GM12878 (cell line): Measurements from ENCODE around the gene SLCO1C1. TPM values are rescaled to one million over a fixed set of nuclear protein-coding genes. Genes with fewer than 3 reads are reported as not detected.

Experiments
- ATAC-seq: fragments of 200-7000 bp; cut with Tn5 transposase; 3 replicates; pipeline ENCODE4 v1.9.1; 2020; ENCODE audit warnings: mild to moderate bottlenecking, moderate library complexity
- BruUV-seq: library from RNA; stranded (reverse); fragments of 400-500 nt; replicated peaks from 2 replicates; lab custom pipeline; 2021; lab: Mats Ljungman, UMichigan
- CTCF ChIA-PET: fragments of 300-600 bp; sonication (Branson Sonifier 250); formaldehyde crosslinking; extraction: SDS; loops from one replicate; lab custom pipeline; 2021; ENCODE audit warnings: inconsistent platforms; lab: Yijun Ruan, JAX
- POLR2A ChIA-PET: fragments of 350-600 bp; formaldehyde crosslinking; extraction: SDS; loops from one replicate; lab custom pipeline; 2021; ENCODE audit warnings: inconsistent platforms; lab: Charles Lee
- RAD21 ChIA-PET: fragments of 300-600 bp; sonication (Branson Sonifier 250); formaldehyde crosslinking; loops from one replicate; lab custom pipeline; 2023; ENCODE audit warnings: antibody characterized with exemption; ENCODE audit not compliant: unreplicated experiment; lab: Charles Lee
- SMC1A ChIA-PET: fragments of 300-600 bp; sonication (Branson Sonifier 250); formaldehyde crosslinking; loops from one replicate; lab custom pipeline; 2023; ENCODE audit not compliant: unreplicated experiment, uncharacterized antibody; lab: Charles Lee
- DNase-seq: peaks from one replicate; pipeline ENCODE4 v3.0.0-alpha.2; 2011; ENCODE audit warnings: low read depth, low spot score
- FAIRE-seq: peaks from 3 replicates; lab custom pipeline; 2011; peaks lifted over from hg19 to GRCh38; lab: Jason Lieb, UNC
- H2AFZ ChIP-seq: 2 replicates; pipeline ENCODE4 v1.6.0; 2011; ENCODE audit warnings: low read depth, low read length, control low read depth; ENCODE audit not compliant: control insufficient read depth
- H3K27ac ChIP-seq: 2 replicates; pipeline ENCODE4 v1.5.1; 2011; ENCODE audit warnings: control low read depth; ENCODE audit not compliant: control insufficient read depth, insufficient read depth
- H3K27me3 ChIP-seq, 2 experiments: replicated peaks in 1 of 2; 2 replicates each; pipeline versions ENCODE4 v1.6.0 to v1.6.1; 2011; ENCODE audit warnings: low read length in 1 of 2; ENCODE audit not compliant: control insufficient read depth in 2 of 2, insufficient read depth in 2 of 2
- H3K36me3 ChIP-seq, 2 experiments: 2 replicates each; pipeline ENCODE4 v1.5.1; 2011; ENCODE audit warnings: low read length in 1 of 2; ENCODE audit not compliant: control insufficient read depth in 2 of 2, insufficient read depth in 2 of 2
- H3K4me1 ChIP-seq: 2 replicates; pipeline ENCODE4 v1.6.1; 2011; ENCODE audit warnings: mild to moderate bottlenecking, low read length, moderate library complexity, mixed read lengths; ENCODE audit not compliant: control insufficient read depth, insufficient read depth
- H3K4me2 ChIP-seq: 2 replicates; pipeline ENCODE4 v1.6.0; 2011; ENCODE audit warnings: control low read depth; ENCODE audit not compliant: control insufficient read depth, insufficient read depth
- H3K4me3 ChIP-seq: fragments of 200-600 bp; sonication (generic); 2 replicates; pipeline ENCODE4 v1.5.1; 2016
- H3K79me2 ChIP-seq: 2 replicates; pipeline ENCODE4 v1.6.0; 2011; ENCODE audit warnings: low read length; ENCODE audit not compliant: control insufficient read depth, insufficient read depth
- H3K9ac ChIP-seq: 2 replicates; pipeline ENCODE4 v1.8.0; 2011; ENCODE audit warnings: low read length, control low read depth, mixed read lengths; ENCODE audit not compliant: control insufficient read depth, insufficient read depth
- H3K9me3 ChIP-seq: replicated peaks from 3 replicates; pipeline ENCODE4 v1.5.1; 2011; ENCODE audit warnings: mild to moderate bottlenecking, low read length; ENCODE audit not compliant: control insufficient read depth, insufficient read depth
- H4K20me1 ChIP-seq: 2 replicates; pipeline ENCODE4 v1.6.0; 2011; ENCODE audit not compliant: control insufficient read depth, insufficient read depth
- BACH1 ChIP-seq: fragments of 450-650 bp; IDR thresholded peaks from 2 replicates; pipeline ENCODE4 v1.6.1; 2017; ENCODE audit warnings: mild to moderate bottlenecking, borderline replicate concordance
- BRCA1 ChIP-seq: IDR thresholded peaks from 2 replicates; pipeline ENCODE4 v1.6.1; 2011; ENCODE audit warnings: low read depth, low read length, improper control_type of control experiment
- E2F4 ChIP-seq: IDR thresholded peaks from 2 replicates; pipeline ENCODE4 v1.6.1; 2012; ENCODE audit warnings: low read depth, low read length, improper control_type of control experiment
- FOXK2 ChIP-seq: fragments of 450-650 bp; IDR thresholded peaks from 2 replicates; pipeline ENCODE4 v1.6.1; 2017; ENCODE audit warnings: mild to moderate bottlenecking, moderate library complexity
- IRF4 ChIP-seq: IDR thresholded peaks from 2 replicates; pipeline ENCODE4 v1.6.1; 2011; ENCODE audit warnings: low read depth, low read length
- IRF5 ChIP-seq: fragments of 450-650 bp; IDR thresholded peaks from 2 replicates; pipeline ENCODE4 v1.6.1; 2017; ENCODE audit warnings: borderline replicate concordance
- MAX ChIP-seq: IDR thresholded peaks from 2 replicates; pipeline ENCODE4 v1.6.1; 2012; ENCODE audit warnings: low read depth, low read length, improper control_type of control experiment
- NR2F1 ChIP-seq: fragments of 450-650 bp; conservative IDR thresholded peaks from 2 replicates; pipeline ENCODE4 v1.6.1; 2017; ENCODE audit warnings: mild to moderate bottlenecking
- RBBP5 ChIP-seq: fragments of 200-600 bp; sonication (generic); conservative IDR thresholded peaks from 2 replicates; pipeline ENCODE4 v1.6.1; 2016
- RELA ChIP-seq: fragments of 450-650 bp; IDR thresholded peaks from 2 replicates; pipeline ENCODE4 v1.8.0; 2014; ENCODE audit warnings: borderline replicate concordance; ENCODE audit not compliant: partially characterized antibody
- SMAD1 ChIP-seq: fragments of 450-650 bp; IDR thresholded peaks from 2 replicates; pipeline ENCODE4 v1.6.1; 2018; ENCODE audit warnings: mild to moderate bottlenecking, low read depth; ENCODE audit not compliant: partially characterized antibody
- SMARCA5 ChIP-seq: fragments of 450-650 bp; IDR thresholded peaks from 2 replicates; pipeline ENCODE4 v1.6.1; 2017; ENCODE audit warnings: mild to moderate bottlenecking
- SRF ChIP-seq, 2 experiments: IDR thresholded peaks; 2 replicates each; pipeline ENCODE4 v1.6.1; 2011; ENCODE audit warnings: low read depth in 2 of 2, low read length in 2 of 2, mild to moderate bottlenecking in 1 of 2, moderate library complexity in 1 of 2
- USF2 ChIP-seq: IDR thresholded peaks from 2 replicates; pipeline ENCODE4 v1.6.1; 2011; ENCODE audit warnings: low read depth, low read length, improper control_type of control experiment, borderline replicate concordance
- WRNIP1 ChIP-seq: IDR thresholded peaks from 2 replicates; pipeline ENCODE4 v1.6.1; 2011; ENCODE audit warnings: low read depth, low read length, improper control_type of control experiment, borderline replicate concordance
- YY1 ChIP-seq: IDR thresholded peaks from 2 replicates; pipeline ENCODE4 v1.6.1; 2011; ENCODE audit warnings: low read depth, mild to moderate bottlenecking, low read length
- ZNF217 ChIP-seq: fragments of 450-650 bp; IDR thresholded peaks from 2 replicates; pipeline ENCODE4 v1.6.1; 2017; ENCODE audit warnings: antibody characterized with exemption, mild to moderate bottlenecking
- ZNF687 ChIP-seq: fragments of 450-650 bp; IDR thresholded peaks from 2 replicates; pipeline ENCODE4 v1.6.1; 2017; ENCODE audit warnings: mild to moderate bottlenecking, moderate library complexity
- in situ Hi-C: fragments of 300-500 bp; cut with MboI; formaldehyde crosslinking; loops from 9 replicates; pipeline ENCODE4 v1.14.3; 2018; ENCODE audit warnings: mixed read lengths
- intact Hi-C: fragments of 100-400 bp; cut with micrococcal nuclease; formaldehyde crosslinking; loops from one replicate; pipeline ENCODE4 v1.14.2; 2022; ENCODE audit not compliant: unreplicated experiment
- polyA plus RNA-seq, 11 experiments: library from polyadenylated mRNA; depleted of rRNA in 4 of 11; unstranded in 6 of 11; stranded (reverse) in 5 of 11; fragments of >200 nt; fragmentation: Nextera tagmentation in 4 of 11; fragmentation: Illumina TruSeq in 1 of 11; extraction: Ambion mirVana in 4 of 11; extraction: Trizol in 1 of 11; gene quantifications; 1 replicate in 1 of 11; 2 replicates in 10 of 11; pipeline versions ENCODE4 v1.2.1 to v1.2.3, GENCODE V29; 2011 to 2016; ENCODE audit warnings: inconsistent platforms in 2 of 11, missing spikeins in 2 of 11, low read depth in 1 of 11
- total RNA-seq, 4 experiments: library from RNA; depleted of rRNA in 3 of 4; stranded (reverse); fragments of >200 nt in 3 of 4; fragmentation: Illumina TruSeq in 1 of 4; extraction: Trizol in 1 of 4; gene quantifications; 2 replicates each; pipeline versions ENCODE4 v1.2.1 to v1.2.3, GENCODE V29; 2013 to 2021

The SLCO1C1 gene
- total and polyA plus RNA-seq, 10 of the 15 experiments (the other 5 are each of a cell fraction or from before 2014, with no cell fraction given), result 0.22 TPM; not detected in 9

GRCh38 chr12:20801035-20801434 is 105.9 kb downstream of the SLCO1C1 start:
- Histone ChIP-seq H3K4me2 (no peak overlapping the region), H3K27ac (no peak overlapping the region), H3K4me3 (no peak overlapping the region), H2AFZ (no peak overlapping the region), H3K9ac (no peak overlapping the region), H3K4me1 (no peaks in the 10 kb centered on the region), H4K20me1 (no peaks in the 10 kb centered on the region), H3K27me3 (no peaks in the 10 kb centered on the region), H3K79me2 (no peaks in the 10 kb centered on the region), H3K9me3 (no peaks in the 10 kb centered on the region), H3K36me3 (no peaks in the 10 kb centered on the region)
- DNase-seq (no peak), ATAC-seq (no peak), FAIRE-seq (no peak)
- in situ Hi-C loops (no loop called here), intact Hi-C loops (no loop called here)
- ChIA-PET SMC1A (no interaction called here), POLR2A (no interaction called here), CTCF (no interaction called here), RAD21 (no interaction called here)
- TF ChIP-seq SMAD1 (no peak), WRNIP1 (no peak), SMARCA5 (no peak), IRF4 (no peak), IRF5 (no peak), ZNF687 (no peak), NR2F1 (no peak), E2F4 (no peak), MAX (no peak), ZNF217 (no peak), BRCA1 (no peak), USF2 (no peak), RBBP5 (no peak), RELA (no peak), YY1 (no peak), FOXK2 (no peak), SRF (IDR thresholded peaks at IDR 0.05; ENCODE audit: low read depth in 2 of 2, low read length in 2 of 2) (no peak), BACH1 (no peak)
- no TSS peak for BruUV-seq
